DMS153 (cell line): ENCODE data around the gene PPOX.

ENCODE experiments used
- DNase-seq: peaks from one replicate; lab custom pipeline; 2025; lab: John Stamatoyannopoulos, UW

PPOX gene

DNA sequence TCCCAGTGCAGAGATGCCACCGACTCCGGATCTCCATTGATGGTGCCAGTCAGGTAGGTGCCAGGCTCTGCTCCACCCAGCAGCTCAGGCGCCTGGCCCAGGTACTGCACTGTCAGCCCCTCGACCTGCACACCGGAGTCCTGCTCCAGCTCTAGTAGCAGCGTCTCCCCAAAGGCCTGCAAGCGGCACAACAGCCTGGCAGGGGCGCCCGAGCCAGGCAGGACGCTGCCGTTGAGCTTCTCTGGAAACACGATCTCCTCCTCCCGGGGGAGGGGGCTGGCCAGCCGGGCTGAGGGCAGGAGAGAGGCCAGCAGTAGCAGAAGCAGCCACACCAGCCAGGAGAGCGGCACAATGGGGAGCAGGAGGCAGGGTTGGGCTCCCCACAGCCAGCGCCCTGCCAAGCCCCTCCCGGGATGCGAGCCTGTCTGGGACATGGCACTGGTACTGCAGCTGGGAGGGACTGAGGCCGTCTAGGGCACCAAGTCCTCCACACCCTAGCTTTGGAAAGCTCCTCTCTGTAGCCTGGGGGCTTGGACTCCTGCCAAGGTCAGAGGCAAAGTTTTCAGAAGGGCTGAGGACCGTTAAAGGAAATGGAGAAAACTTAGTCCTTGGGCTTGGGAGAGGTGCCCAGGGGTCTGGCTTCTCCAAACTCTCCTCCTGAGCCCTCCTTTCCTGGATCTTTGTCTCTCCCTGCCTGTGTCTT, 32.1 kb downstream of the PPOX start:
- DNase-seq = peak; percentile 38

GRCh38 chr1:161198897-161199431, 32.7 kb downstream of the PPOX start, which contains the start of gene ADAMTS4:
TSS of gene ADAMTS4 (minus strand) at chr1:161199054. CDS start at chr1:161198627, 427 bp downstream.
- DNase-seq = no peak

DNA sequence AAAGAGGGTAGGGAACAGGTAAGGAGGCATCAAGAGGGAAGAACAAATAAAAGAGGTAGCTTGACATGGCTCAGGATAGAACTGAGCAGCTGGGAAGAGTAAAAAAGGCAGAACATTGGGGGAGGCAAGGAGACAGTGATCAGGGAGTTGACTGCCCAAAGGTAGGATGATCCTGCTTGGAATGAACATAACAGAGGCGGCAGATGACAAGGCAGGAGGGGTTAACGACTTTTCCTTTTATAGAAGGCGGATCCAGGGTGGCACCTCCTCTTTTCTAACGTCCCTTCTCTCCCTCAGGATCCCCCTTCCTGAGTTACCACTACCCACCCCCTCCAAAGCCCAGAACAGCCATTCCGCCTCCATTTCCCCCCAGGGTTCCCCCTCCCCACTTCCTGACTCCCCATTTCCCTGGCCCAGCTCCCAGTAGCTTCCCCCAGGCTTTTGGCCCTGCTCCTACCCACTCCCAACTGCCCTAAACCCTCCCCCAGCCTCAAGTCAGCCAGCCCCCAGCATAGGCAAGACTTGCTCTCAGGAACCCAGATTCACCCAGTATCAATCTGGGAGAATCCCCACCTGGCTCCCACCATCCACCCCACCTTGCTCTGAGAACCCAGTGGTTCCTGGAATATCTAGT, 33.4 kb downstream of the PPOX start:
- no peak for DNase-seq

- no peak for DNase-seq
Measured at GRCh38 chr1:161200421-161200991, 34.3 kb downstream of the PPOX start.

DNA sequence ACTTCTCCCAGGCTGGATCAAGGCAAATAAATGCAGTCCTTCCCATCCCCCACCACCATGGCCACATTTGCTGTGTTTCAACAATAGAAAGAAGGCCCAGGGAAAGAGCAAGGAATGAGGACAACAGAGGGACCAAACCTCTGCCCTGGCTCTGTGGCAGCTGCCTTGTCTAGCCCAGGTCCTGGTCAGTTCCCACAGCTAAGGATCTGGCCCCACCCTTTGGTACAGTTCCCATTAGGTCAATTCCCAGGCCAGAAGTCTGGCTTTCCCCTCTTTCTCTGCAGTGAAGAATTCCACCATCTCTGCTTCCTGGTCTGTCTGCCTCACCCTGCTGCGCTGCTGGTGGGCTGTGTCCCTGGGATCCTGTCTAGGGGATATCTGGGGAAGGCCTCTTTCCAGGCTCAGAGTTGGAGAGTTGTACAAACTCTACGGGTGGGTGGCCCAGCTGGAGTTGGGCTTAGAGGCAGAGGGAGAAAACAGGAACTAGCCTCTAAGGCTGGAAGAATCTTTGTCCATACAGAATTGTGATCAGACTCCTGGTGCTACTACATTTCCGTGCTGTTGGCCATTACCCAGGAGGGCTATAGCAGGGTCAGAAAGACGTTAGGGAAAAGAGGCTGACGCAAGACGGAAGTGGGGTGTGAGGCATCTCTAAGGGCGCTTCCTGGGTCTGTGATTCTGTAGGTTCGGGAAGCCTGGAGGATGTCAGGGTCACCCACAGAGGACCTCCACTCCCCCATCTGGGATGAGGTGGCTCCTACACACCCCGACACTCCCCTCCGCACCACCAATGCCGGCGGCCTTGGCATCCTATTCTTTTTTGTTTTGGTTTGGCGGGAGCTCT, 35.0 kb downstream of the PPOX start:
- DNase-seq = no peak

GRCh38 chr1:161201836-161202712, 35.8 kb downstream of the PPOX start, which contains the start of gene NDUFS2:
TSS of gene NDUFS2 (plus strand) at chr1:161202367. CDS start at chr1:161202386, 19 bp downstream.
- peak; percentile 100 for DNase-seq

- DNase-seq = no peak
Measured at GRCh38 chr1:161206411-161207140, 40.4 kb downstream of the PPOX start.

DNA sequence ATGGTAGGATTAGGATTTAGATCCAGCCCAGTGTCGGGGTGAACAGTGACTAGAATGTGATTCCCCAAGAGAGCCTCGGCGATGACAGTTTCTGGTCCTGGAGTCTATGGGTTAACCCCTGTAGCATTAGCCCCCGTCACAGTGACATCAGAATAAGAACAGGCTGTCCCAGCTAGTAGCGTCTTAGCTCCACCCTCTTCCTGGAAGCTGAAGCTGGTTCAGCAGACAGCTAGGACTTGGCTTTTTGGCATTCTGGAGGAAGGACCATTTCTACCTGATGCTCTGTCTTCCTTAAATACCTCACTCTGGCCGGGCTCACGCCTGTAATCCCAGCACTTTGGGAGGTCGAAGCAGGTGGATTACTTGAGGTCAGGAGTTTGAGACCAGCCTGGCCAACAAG, 40.9 kb downstream of the PPOX start:
- DNase-seq = no peak

DNA sequence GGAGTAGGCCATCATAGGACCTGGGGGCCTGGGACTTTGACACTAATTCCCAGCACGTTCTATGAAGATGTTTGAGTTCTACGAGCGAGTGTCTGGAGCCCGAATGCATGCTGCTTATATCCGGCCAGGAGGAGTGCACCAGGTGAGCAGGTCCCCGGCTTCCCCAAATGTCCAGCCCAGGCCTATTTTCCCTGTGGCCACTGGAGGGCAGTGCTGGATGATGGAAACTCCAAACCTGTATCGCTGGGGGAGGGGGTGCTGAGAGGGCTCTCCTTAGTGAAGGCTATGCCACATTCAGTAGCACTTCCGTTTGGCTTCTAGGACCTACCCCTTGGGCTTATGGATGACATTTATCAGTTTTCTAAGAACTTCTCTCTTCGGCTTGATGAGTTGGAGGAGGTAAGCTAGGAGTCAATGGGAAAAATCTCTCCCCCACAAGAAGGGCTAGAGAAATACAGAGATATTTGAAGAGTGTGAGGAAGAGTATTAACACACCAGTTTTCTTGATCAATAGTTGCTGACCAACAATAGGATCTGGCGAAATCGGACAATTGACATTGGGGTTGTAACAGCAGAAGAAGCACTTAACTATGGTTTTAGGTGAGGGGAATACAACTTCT, 43.7 kb downstream of the PPOX start:
- DNase-seq = peak; percentile 59

GRCh38 chr1:161214369-161214768, 48.1 kb downstream of the PPOX start:
- no peak for DNase-seq

DNA sequence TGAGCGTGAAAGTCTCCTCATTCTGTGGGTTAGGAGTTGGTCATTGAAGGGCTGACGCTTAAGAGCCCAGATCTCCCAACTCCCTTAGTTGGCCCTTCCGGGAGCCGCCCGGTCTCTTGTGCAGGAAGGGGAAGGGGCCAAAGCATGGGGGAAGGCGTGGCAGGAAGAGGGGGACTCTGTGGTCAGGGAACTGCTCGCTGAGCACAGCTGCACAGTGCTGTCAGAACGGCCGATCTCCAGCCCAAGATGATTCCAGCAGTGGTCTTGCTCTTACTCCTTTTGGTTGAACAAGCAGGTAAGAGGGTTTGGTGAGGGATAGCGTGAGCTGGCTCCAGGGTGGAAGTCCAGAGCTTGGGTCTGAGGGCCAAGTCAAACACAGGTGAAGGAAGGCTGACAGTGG, 48.9 kb downstream of the PPOX start, which contains the start of gene FCER1G:
Gene FCER1G, plus strand, starts transcription at position 220 of the 400 bp plus-strand sequence. Its CDS starts 27 bp downstream, at position 247.
- DNase-seq = no peak

DNA sequence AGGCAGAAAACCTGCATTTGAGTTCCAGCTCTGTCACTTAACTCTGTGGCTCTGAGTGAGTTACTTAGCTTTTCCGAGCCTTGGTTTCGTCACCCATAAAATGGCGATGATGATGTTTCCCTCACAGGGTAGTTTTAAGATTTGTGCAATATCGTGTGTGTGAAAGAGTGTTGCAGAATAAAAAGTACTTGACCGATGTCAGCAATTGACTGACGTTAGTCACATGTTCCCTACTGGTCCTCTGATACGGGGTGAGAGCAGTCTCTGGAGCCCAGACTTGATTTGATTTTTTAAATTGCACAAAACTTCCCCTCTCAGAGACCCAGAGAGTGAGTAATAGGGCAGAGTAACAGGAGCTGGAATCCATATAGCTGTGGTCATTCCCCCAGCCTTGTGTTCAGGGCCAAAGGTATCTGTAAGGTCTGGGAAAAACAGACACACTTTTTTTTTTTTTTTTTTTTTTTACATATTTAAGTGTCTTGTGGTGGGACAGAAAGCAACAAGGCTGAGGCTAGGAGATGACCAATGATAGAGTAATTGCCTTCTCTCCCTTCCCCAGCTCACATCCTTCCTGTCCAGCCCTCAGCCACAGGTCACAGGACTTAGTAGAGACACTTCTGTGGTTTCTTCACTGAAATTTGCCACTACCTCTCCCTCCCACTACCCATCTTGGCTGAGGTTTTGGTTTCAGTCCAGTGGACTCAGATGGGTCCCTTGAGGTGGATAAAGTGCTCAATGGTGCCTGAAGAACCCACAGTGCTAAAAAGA, 50.9 kb downstream of the PPOX start:
- no peak for DNase-seq

DNA sequence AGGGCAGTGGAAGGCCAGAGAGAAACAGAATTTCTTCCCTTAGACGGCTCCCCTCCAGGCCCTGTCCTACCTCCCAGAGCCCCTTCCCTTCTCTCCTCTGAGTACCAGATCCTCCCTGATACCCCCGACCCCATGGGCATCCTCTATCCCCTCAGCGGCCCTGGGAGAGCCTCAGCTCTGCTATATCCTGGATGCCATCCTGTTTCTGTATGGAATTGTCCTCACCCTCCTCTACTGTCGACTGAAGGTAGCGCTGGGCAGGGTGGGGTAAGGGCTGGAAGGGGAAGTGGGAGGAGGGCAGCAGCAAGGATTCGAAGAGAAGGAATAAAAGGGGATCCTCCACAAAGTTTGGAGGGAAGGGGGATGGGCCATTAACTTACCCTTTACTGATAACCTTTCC, 51.6 kb downstream of the PPOX start:
- DNase-seq = no peak

GRCh38 chr1:161218301-161219077, 52.3 kb downstream of the PPOX start:
- DNase-seq = no peak

GRCh38 chr1:161219078-161219892, 53.1 kb downstream of the PPOX start:
- no peak for DNase-seq

GRCh38 chr1:161220002-161220401, 53.8 kb downstream of the PPOX start:
- DNase-seq = no peak
